ENCODE data around the gene HSF2. TPM values are rescaled to one million over a fixed set of nuclear protein-coding genes. Genes with fewer than 3 reads are reported as not detected.

Gene HSF2
- 10 to 100 TPM; 14.0 to 28.8 (median 20.1) TPM for total RNA-seq

- peak; percentile 97 for DNase-seq
- intact Hi-C loops (cut with DNase I) = loop anchor here (10.0 kb wide), 1 partner anchor 55 kb away; no protein-coding TSS in a partner anchor
- 0% methylated on average over 1 to 11 of the region's 82 CpGs for WGBS, 2 donors
- peak within 1 kb of the TSS; percentile 74 to 99 (median 78) for H3K4me3 ChIP-seq (replicated peaks in 1 of 3)
- no peaks in the 10 kb centered on the region for H3K27me3 ChIP-seq
- H3K9me3 ChIP-seq = no peaks in the 10 kb centered on the region
- peaks cover 0 to 11% of the 10 kb centered on the region in 2 donors for H3K4me1 ChIP-seq
- H3K27ac ChIP-seq = peak within 1 kb of the TSS; percentile 68 to 87 (median 80)
- no peaks in the 10 kb centered on the region for H3K36me3 ChIP-seq
- TF ChIP-seq POLR2A (IDR thresholded peaks at IDR 0.05) (peak in 1 of 2 donors; percentile 68), CTCF (IDR thresholded peaks at IDR 0.05) (peak in 3 of 6 experiments; percentile 0 to 25 (median 9))
Observed at GRCh38 chr6:122399348-122400120, at the start of gene HSF2. TSS of gene HSF2 (plus strand) at chr6:122399652. CDS start at chr6:122399738, 86 bp downstream.

GRCh38 chr6:122352981-122353664, 46.3 kb upstream of the HSF2 start:
- no peak for DNase-seq
- H3K27ac ChIP-seq = no peak overlapping the region
- no peak overlapping the region for H3K4me3 ChIP-seq (replicated peaks in 1 of 3)
- H3K9me3 ChIP-seq = no peaks in the 10 kb centered on the region
- intact Hi-C loops (cut with DNase I) = no loop called here
- TF ChIP-seq POLR2A (IDR thresholded peaks at IDR 0.05) = no peak
- TF ChIP-seq CTCF (IDR thresholded peaks at IDR 0.05) = no peak
- no peaks in the 10 kb centered on the region for H3K27me3 ChIP-seq
- H3K4me1 ChIP-seq = no peaks in the 10 kb centered on the region
- no peaks in the 10 kb centered on the region for H3K36me3 ChIP-seq

- TF ChIP-seq POLR2A (IDR thresholded peaks at IDR 0.05) (no peak), CTCF (IDR thresholded peaks at IDR 0.05) (no peak)
Observed at GRCh38 chr6:122360809-122361208, 38.6 kb upstream of the HSF2 start.

GRCh38 chr6:122361314-122361979, 38.0 kb upstream of the HSF2 start:
- intact Hi-C loops (cut with DNase I) = loop anchor here (10.0 kb wide), 1 partner anchor 163 kb away; no protein-coding TSS in a partner anchor
- DNase-seq = no peak
- Histone ChIP-seq H3K9me3 (no peaks in the 10 kb centered on the region), H3K27ac (no peak overlapping the region), H3K4me3 (replicated peaks in 1 of 3) (no peak overlapping the region), H3K4me1 (no peaks in the 10 kb centered on the region), H3K27me3 (no peaks in the 10 kb centered on the region), H3K36me3 (no peaks in the 10 kb centered on the region)
- TF ChIP-seq POLR2A (IDR thresholded peaks at IDR 0.05) (no peak), CTCF (IDR thresholded peaks at IDR 0.05) (no peak)
- 90 to 91% methylated on average over 15 of the region's 15 CpGs for WGBS, 2 donors

More at GRCh38 chr6:122360809-122361208, 38.6 kb upstream of the HSF2 start:
- Histone ChIP-seq H3K27ac (no peak overlapping the region), H3K27me3 (no peaks in the 10 kb centered on the region), H3K4me1 (no peaks in the 10 kb centered on the region), H3K9me3 (no peaks in the 10 kb centered on the region), H3K4me3 (replicated peaks in 1 of 3) (no peak overlapping the region), H3K36me3 (no peaks in the 10 kb centered on the region)
- intact Hi-C loops (cut with DNase I) = loop anchor here (10.0 kb wide), 1 partner anchor 164 kb away; no protein-coding TSS in a partner anchor
- 82% methylated on average over 11 of the region's 11 CpGs for WGBS, 2 donors
- DNase-seq = no peak

All from thyroid gland (tissue), 4 donors.